AG04450 (cell line): ENCODE data around the gene AUNIP. TPM values are rescaled to one million over a fixed set of nuclear protein-coding genes. Genes with fewer than 3 reads are reported as not detected.

ENCODE experiments used
- CTCF ChIA-PET: fragments of 300-600, 350-600 bp; formaldehyde crosslinking; extraction: SDS; loops from one replicate; lab custom pipeline; 2022; ENCODE audit warnings: antibody characterized with exemption, inconsistent platforms; lab: Charles Lee
- POLR2A ChIA-PET: fragments of 350-600 bp; formaldehyde crosslinking; extraction: SDS; loops from one replicate; lab custom pipeline; 2021; ENCODE audit warnings: antibody characterized with exemption, inconsistent platforms; lab: Yijun Ruan, JAX
- DNase-seq: peaks from one replicate; pipeline ENCODE4 v3.0.0-alpha.2; 2011; ENCODE audit warnings: low read depth, low spot score
- H3K27ac ChIP-seq: one replicate; pipeline ENCODE4 v1.5.1; 2012; ENCODE audit warnings: low read depth, low read length, control low read depth
- H3K27me3 ChIP-seq: one replicate; pipeline ENCODE4 v1.6.0; 2012; ENCODE audit warnings: low read length; ENCODE audit not compliant: control insufficient read depth, insufficient read depth
- H3K4me3 ChIP-seq: 2 replicates; pipeline ENCODE4 v1.5.1; 2011; ENCODE audit warnings: mild to moderate bottlenecking, low read depth, low read length, control low read depth
- H3K9me3 ChIP-seq: 2 replicates; pipeline ENCODE4 v1.5.1; 2012; ENCODE audit warnings: low read length; ENCODE audit not compliant: control insufficient read depth, insufficient read depth
- polyA plus RNA-seq: library from polyadenylated mRNA; depleted of rRNA; stranded (reverse); fragments of >200 nt; gene quantifications from 2 replicates; pipeline ENCODE4 v1.2.3, GENCODE V29; 2011
- TF ChIP-seq, protein P1 (sequence below): IDR thresholded peaks from 2 replicates; pipeline ENCODE4 v1.5.1; 2011; ENCODE audit warnings: low read depth, low read length, control low read depth, inconsistent platforms

The AUNIP gene
- polyA plus RNA-seq, 1 experiment, result 0.97 TPM

DNA sequence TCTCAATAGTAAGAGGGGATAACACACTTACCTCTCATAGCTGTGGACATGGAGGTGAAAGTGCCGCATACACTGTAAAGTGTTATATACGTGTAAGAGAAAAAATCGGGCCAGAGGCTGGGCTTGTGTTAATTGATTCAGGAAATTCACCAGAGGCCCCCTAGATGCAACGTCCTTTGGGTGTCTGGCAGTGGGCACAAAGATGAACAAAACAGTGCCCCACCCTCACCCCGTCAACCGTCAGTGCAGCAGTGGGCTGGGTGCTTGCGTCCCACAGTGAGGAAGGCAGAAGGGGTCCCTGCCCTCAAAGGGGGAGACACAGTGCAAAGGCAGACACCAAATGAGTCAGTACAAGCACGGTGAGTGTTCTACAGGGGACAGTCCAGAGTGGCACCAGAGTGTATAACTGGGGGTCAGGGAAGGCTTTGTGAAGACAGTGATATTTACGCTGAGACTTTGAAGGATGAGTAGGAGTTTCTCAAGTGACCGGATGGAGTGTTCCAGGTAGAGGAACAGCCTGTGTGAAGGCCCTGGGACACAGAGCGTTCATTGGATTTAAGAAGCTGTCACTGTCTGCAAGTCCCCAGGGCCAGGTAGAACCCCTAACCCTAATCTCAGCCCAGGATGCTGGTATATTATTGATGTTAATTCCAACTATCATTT lies 46.1 kb downstream of the AUNIP start:
- TF ChIP-seq, protein P1, sequence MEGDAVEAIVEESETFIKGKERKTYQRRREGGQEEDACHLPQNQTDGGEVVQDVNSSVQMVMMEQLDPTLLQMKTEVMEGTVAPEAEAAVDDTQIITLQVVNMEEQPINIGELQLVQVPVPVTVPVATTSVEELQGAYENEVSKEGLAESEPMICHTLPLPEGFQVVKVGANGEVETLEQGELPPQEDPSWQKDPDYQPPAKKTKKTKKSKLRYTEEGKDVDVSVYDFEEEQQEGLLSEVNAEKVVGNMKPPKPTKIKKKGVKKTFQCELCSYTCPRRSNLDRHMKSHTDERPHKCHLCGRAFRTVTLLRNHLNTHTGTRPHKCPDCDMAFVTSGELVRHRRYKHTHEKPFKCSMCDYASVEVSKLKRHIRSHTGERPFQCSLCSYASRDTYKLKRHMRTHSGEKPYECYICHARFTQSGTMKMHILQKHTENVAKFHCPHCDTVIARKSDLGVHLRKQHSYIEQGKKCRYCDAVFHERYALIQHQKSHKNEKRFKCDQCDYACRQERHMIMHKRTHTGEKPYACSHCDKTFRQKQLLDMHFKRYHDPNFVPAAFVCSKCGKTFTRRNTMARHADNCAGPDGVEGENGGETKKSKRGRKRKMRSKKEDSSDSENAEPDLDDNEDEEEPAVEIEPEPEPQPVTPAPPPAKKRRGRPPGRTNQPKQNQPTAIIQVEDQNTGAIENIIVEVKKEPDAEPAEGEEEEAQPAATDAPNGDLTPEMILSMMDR, result no peak
- no peaks in the 10 kb centered on the region for H3K27me3 ChIP-seq
- H3K9me3 ChIP-seq, result no peaks in the 10 kb centered on the region; the same call in 1 of the 2 replicates
- DNase-seq, result no peak
- ChIA-PET CTCF (interaction anchor here (1.0 kb wide), 1 partner anchor 204 kb away, joined by 4 read pairs; no protein-coding TSS in a partner anchor), POLR2A (interaction anchor here (1.0 kb wide), 2 partner anchors 13 to 566 kb away, joined by 9 read pairs; partner anchors contain the start of gene RSRP1)
- H3K27ac ChIP-seq, result no peak overlapping the region
- no peak overlapping the region for H3K4me3 ChIP-seq

DNA sequence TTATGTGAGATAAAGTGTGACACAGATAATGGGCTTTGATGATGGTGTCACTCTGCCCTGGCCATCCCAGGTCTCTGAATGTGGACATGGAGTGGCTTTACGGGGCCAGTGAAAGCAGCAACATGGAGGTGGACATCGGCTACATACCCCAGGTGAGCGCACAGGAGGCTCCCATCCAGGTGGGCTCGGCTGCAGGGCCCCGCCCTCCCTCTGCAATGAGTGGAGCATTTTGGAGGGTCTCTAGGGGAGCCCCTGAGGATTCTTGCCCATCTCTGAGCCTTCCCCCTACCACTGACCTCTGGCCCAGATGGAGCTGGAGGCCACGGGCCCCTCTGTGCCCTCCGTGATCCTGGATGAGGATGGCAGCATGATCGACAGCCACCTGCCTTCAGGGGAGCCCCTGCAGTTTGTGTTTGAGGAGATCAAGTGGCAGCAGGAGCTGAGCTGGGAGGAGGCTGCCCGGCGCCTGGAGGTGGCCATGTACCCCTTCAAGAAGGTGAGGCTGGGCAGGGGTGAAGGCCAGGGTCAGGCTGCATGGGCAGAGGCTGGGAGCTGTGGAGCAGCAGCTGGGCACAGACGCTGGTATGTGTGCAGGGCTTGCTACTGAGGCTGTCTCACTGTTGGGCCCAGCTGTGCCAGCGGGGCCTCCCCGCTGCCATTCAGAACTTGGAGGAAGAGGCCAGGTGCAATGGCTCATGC lies 47.7 kb downstream of the AUNIP start:
- POLR2A ChIA-PET, result no interaction called here
- Histone ChIP-seq H3K27me3 (no peaks in the 10 kb centered on the region), H3K27ac (no peak overlapping the region), H3K9me3 (no peaks in the 10 kb centered on the region; the same call in 1 of the 2 replicates), H3K4me3 (no peak overlapping the region)
- TF ChIP-seq, protein P1, result no peak
- DNase-seq, result no peak
- CTCF ChIA-PET, result interaction anchor here (0.6 to 5.8 kb wide), 4 partner anchors 9 to 292 kb away, joined by 3 to 67 read pairs (median 6); no protein-coding TSS in a partner anchor

DNA sequence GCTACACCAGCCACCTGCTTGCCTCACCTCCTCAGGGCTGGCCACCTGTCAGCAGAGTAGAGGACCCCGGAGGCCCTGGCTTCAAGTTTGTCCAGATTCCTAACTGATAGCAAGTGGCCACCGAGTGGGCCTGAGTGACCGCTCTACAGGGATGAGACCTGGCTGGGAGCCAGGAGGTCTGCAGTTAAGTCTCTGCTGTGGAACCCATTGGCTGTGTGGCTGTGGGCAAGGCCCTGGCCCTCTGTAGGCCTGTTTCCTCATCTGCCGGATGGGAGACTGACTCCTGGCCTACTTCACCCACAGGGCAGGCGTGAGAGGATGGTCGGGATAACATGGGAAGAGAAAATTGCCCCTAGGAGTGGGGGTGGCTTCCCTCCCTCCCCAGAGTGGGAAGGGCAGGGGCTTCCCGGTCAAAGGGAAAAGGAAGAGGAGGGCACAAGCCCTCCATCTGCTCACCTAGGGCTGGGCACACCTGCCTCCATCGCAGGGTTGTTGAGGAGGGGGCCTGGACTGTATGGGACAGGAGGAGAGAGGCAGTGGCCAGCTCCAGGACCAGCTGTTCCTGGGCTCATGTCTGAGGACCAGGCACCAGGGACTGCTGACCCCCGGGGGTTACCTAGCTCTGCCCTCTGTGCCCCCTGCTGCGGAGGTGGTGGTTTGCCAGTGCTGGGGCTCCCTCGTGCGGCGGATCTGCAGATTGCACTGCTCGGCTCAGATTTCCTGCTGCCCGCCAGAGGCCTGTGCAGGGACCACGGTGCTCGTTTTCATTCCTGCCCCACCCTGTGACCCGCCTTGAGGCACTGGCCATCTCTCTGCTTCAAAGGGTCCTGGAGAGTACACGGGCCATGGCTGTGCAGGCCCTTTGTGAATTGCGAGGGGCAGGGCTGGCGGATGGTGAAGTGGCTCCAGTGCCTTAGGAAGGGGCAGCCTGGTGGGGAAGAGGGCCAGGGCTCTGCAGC lies 48.6 kb downstream of the AUNIP start:
- TF ChIP-seq, protein P1, result peak; percentile 90
- POLR2A ChIA-PET, result no interaction called here
- CTCF ChIA-PET, result interaction anchor here (0.5 to 5.8 kb wide), 10 partner anchors 13 to 311 kb away, joined by 3 to 67 read pairs (median 3); no protein-coding TSS in a partner anchor
- no peak for DNase-seq
- H3K9me3 ChIP-seq, result no peaks in the 10 kb centered on the region; the same call in 1 of the 2 replicates
- no peak overlapping the region for H3K27ac ChIP-seq
- H3K27me3 ChIP-seq, result no peaks in the 10 kb centered on the region
- no peak overlapping the region for H3K4me3 ChIP-seq

DNA sequence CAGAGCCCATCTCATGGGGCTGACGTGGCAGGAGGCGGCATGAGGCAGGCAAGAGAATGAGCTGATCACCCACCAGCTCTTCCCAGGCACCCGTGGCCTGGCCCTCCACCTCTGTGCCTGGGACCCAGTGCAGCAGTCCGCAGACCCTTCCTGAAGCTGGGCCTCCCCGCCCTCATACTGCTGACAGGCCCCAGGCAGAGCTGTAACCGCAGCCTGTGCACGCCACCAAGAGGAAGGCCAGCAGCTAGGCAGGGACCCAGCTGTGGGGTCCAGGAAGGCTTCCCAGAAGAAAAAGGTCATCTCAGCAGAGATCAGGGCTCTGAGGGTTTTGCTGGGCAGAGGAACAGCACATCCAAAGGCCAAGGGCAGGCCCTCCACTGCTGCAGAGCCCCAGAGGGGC lies 49.3 kb downstream of the AUNIP start:
- POLR2A ChIA-PET, result no interaction called here
- no peak for DNase-seq
- H3K4me3 ChIP-seq, result no peak overlapping the region
- H3K27me3 ChIP-seq, result no peaks in the 10 kb centered on the region
- CTCF ChIA-PET, result interaction anchor here (0.5 to 5.8 kb wide), 7 partner anchors 12 to 311 kb away, joined by 3 to 67 read pairs (median 5); partner anchors contain the start of gene PAFAH2
- TF ChIP-seq, protein P1, result no peak
- no peak overlapping the region for H3K27ac ChIP-seq
- no peaks in the 10 kb centered on the region; the same call in 1 of the 2 replicates for H3K9me3 ChIP-seq
